Spinal cord (tissue), 10 donors: Measurements from ENCODE around the gene BOC. TPM values are rescaled to one million over a fixed set of nuclear protein-coding genes. Genes with fewer than 3 reads are reported as not detected.
A peak's percentile ranks its signal among the peaks of the same experiment; 100 is the strongest.

Experiments
- DNase-seq, 6 donors: peaks; one replicate each; pipeline versions ENCODE4 v3.0.0 to v3.0.0-alpha.2; 2013 to 2015; ENCODE audit warnings: low spot score in 6 of 6, low read depth in 4 of 6
- H3K27ac ChIP-seq: one replicate; pipeline ENCODE4 v1.5.1; 2013; ENCODE audit warnings: low read depth, low read length, control low read depth
- H3K27me3 ChIP-seq: one replicate; pipeline ENCODE4 v1.6.1; 2013; ENCODE audit warnings: low read length; ENCODE audit not compliant: control insufficient read depth, insufficient read depth
- H3K36me3 ChIP-seq: one replicate; pipeline ENCODE4 v1.6.1; 2013; ENCODE audit warnings: low read length; ENCODE audit not compliant: control insufficient read depth, insufficient read depth
- H3K4me1 ChIP-seq: one replicate; pipeline ENCODE4 v1.6.1; 2013; ENCODE audit warnings: low read length; ENCODE audit not compliant: control insufficient read depth, insufficient read depth
- H3K4me3 ChIP-seq: one replicate; pipeline ENCODE4 v1.5.1; 2013; ENCODE audit warnings: low read depth, low read length, control low read depth
- H3K9me3 ChIP-seq: one replicate; pipeline ENCODE4 v1.6.1; 2013; ENCODE audit warnings: low read length; ENCODE audit not compliant: control insufficient read depth, insufficient read depth
- WGBS: methylation state at CpG from one replicate; pipeline ENCODE4 v1.1.5; 2013; ENCODE audit warnings: missing lambda C conversion rate; ENCODE audit not compliant: insufficient coverage; 5-methylcytosine and 5-hydroxymethylcytosine counted together
- polyA plus RNA-seq, 2 donors: library from polyadenylated mRNA; unstranded; fragments of 120-200 nt; gene quantifications; one replicate each; pipeline ENCODE4 v1.2.1, GENCODE V29; 2013; ENCODE audit not compliant: insufficient read length in 2 of 2
- total RNA-seq, 2 donors: library from RNA; depleted of rRNA in 1 of 2; stranded (reverse); fragments of 120-200 nt in 1 of 2; fragments of >200 nt in 1 of 2; gene quantifications; one replicate each; pipeline versions ENCODE4 v1.2.3 to v1.2.4, GENCODE V29; 2013 to 2014
- donor health status: healthy.

Gene BOC
- total and polyA plus RNA-seq, 4 donors = 37.7 to 57.0 (median 47.3) TPM

DNA sequence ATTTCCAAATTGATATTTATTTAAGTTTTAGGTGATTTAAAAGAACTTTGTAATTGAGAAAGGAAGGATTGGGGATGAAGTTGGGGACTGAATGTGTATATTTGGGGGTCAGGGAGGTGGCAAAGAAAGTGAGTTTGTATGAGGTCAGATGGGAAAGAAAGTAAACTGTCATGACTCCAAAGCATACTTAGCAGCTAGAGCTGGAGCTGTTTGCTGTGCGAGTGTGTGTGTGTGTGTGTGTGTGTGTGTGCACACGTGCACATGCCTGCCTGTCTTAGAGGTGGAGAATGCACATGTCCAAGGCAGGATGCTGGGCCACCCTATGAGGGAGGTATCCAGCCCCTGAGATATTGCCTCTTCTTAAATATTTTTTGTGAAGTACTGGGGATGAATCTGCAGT, 21.0 kb downstream of the BOC start:
- Histone ChIP-seq H3K4me3 (no peak overlapping the region), H3K27ac (no peak overlapping the region), H3K27me3 (no peaks in the 10 kb centered on the region), H3K4me1 (peaks cover 24% of the 10 kb centered on the region), H3K36me3 (peaks cover 3% of the 10 kb centered on the region), H3K9me3 (no peaks in the 10 kb centered on the region)
- 33% methylated on average over 1 of the region's 2 CpGs for whole genome bisulfite sequencing
- no peak for DNase-seq

GRCh38 chr3:113233497-113233896, 22.1 kb downstream of the BOC start:
- Histone ChIP-seq H3K4me3 (no peak overlapping the region), H3K4me1 (peaks cover 18% of the 10 kb centered on the region), H3K9me3 (no peaks in the 10 kb centered on the region), H3K27me3 (no peaks in the 10 kb centered on the region), H3K36me3 (peaks cover 3% of the 10 kb centered on the region), H3K27ac (no peak overlapping the region)
- no peak for DNase-seq
- 77% methylated on average over 5 of the region's 9 CpGs for WGBS

GRCh38 chr3:113234028-113234427, 22.7 kb downstream of the BOC start:
- H3K4me3 ChIP-seq = no peak overlapping the region
- 88% methylated on average over 2 of the region's 3 CpGs for WGBS
- no peaks in the 10 kb centered on the region for H3K9me3 ChIP-seq
- peaks cover 3% of the 10 kb centered on the region for H3K36me3 ChIP-seq
- no peaks in the 10 kb centered on the region for H3K27me3 ChIP-seq
- H3K4me1 ChIP-seq = peaks cover 13% of the 10 kb centered on the region
- DNase-seq = no peak
- no peak overlapping the region for H3K27ac ChIP-seq

DNA sequence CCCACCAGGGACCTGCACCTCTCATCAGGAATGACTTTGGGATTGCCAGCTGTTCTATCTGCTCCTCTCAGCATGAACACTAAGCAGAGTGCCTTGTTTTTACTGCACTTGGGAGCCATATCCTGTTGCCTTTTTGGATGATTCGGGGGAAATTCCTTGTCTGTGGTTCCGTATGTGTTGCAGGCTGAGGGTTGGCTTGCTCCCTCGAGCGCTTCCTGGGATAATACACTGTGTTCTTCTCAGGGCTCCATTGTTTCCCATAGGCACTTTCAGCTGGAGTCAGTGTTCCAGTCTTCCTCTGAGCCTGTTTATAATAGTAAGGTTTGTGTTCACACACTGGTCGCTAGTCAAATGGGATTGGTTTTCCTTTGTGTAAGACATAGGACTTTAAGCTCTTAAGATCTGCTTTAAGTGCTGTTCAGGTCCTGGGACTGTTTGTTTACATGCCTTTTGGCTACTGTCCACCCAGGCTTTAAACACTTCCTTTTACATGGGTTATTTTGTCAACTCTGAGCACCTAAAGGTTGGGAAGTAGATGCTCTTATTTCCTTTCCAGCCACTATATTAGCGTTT, 23.4 kb downstream of the BOC start:
- H3K36me3 ChIP-seq = peaks cover 3% of the 10 kb centered on the region
- peak in 1 of 6 donors; percentile 62 for DNase-seq
- WGBS = 28% methylated on average over 5 of the region's 6 CpGs
- H3K4me1 ChIP-seq = peaks cover 12% of the 10 kb centered on the region
- H3K9me3 ChIP-seq = no peaks in the 10 kb centered on the region
- H3K27ac ChIP-seq = no peak overlapping the region
- no peaks in the 10 kb centered on the region for H3K27me3 ChIP-seq
- no peak overlapping the region for H3K4me3 ChIP-seq

- no peak overlapping the region for H3K4me3 ChIP-seq
- no peak overlapping the region for H3K27ac ChIP-seq
- no peak for DNase-seq
- no peaks in the 10 kb centered on the region for H3K27me3 ChIP-seq
- WGBS = no CpG with 5 or more reads among the region's 2 CpGs
- no peaks in the 10 kb centered on the region for H3K36me3 ChIP-seq
- no peaks in the 10 kb centered on the region for H3K9me3 ChIP-seq
- H3K4me1 ChIP-seq = peaks cover 17% of the 10 kb centered on the region
These were observed 27.1 kb downstream of the BOC start for GRCh38 chr3:113238503-113238902.

GRCh38 chr3:113240841-113241240, 29.5 kb downstream of the BOC start:
- Histone ChIP-seq H3K9me3 (no peaks in the 10 kb centered on the region), H3K36me3 (no peaks in the 10 kb centered on the region), H3K27me3 (no peaks in the 10 kb centered on the region), H3K27ac (peak overlapping the region; percentile 65), H3K4me3 (no peak overlapping the region), H3K4me1 (peaks cover 19% of the 10 kb centered on the region)
- DNase-seq = no peak
- WGBS = no CpG with 5 or more reads among the region's 3 CpGs

- Histone ChIP-seq H3K4me3 (no peak overlapping the region), H3K9me3 (no peaks in the 10 kb centered on the region)
- peak in 3 of 6 donors; percentile 67 to 92 (median 90) for DNase-seq
These were observed 30.1 kb downstream of the BOC start for GRCh38 chr3:113241292-113242095.

GRCh38 chr3:113242096-113242581, 30.8 kb downstream of the BOC start:
- 30% methylated on average over 2 of the region's 7 CpGs for WGBS
- Histone ChIP-seq H3K27me3 (no peaks in the 10 kb centered on the region), H3K4me3 (no peak overlapping the region), H3K36me3 (no peaks in the 10 kb centered on the region), H3K4me1 (peaks cover 19% of the 10 kb centered on the region), H3K27ac (peak overlapping the region; percentile 65), H3K9me3 (no peaks in the 10 kb centered on the region)
- DNase-seq = no peak

More at GRCh38 chr3:113241292-113242095, 30.1 kb downstream of the BOC start:
- 8% methylated on average over 5 of the region's 7 CpGs for WGBS
- peaks cover 19% of the 10 kb centered on the region for H3K4me1 ChIP-seq
- H3K27me3 ChIP-seq = no peaks in the 10 kb centered on the region
- no peaks in the 10 kb centered on the region for H3K36me3 ChIP-seq
- peak overlapping the region; percentile 65 for H3K27ac ChIP-seq

DNA sequence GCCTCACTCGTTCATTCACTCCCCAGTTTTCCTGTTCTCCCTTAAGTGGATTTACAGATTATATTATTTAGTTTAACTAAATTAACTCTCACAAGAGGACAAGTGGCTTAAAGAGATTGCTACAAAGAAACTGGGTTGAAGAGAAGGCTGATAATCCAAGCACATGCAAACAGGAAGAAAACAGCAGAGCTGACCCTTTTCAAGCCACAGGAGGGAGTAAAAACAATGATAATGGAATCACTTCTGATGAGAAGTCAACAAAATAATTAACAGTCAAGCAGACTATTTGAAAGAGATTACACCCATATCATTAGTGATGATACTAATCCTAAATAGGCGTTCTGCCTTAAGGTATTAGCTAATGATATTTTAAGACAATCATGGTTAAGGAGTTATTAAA, 31.7 kb downstream of the BOC start:
- peak overlapping the region; percentile 6 for H3K27ac ChIP-seq
- no peak overlapping the region for H3K4me3 ChIP-seq
- no peaks in the 10 kb centered on the region for H3K9me3 ChIP-seq
- no CpG with 5 or more reads among the region's 2 CpGs for WGBS
- peaks cover 26% of the 10 kb centered on the region for H3K4me1 ChIP-seq
- DNase-seq = no peak
- H3K36me3 ChIP-seq = no peaks in the 10 kb centered on the region
- H3K27me3 ChIP-seq = no peaks in the 10 kb centered on the region

- H3K27me3 ChIP-seq = no peaks in the 10 kb centered on the region
- no peak overlapping the region for H3K4me3 ChIP-seq
- H3K9me3 ChIP-seq = no peaks in the 10 kb centered on the region
- H3K4me1 ChIP-seq = peaks cover 30% of the 10 kb centered on the region
- H3K27ac ChIP-seq = no peak overlapping the region
- 67% methylated on average over 1 of the region's 3 CpGs for WGBS
- no peak for DNase-seq
- no peaks in the 10 kb centered on the region for H3K36me3 ChIP-seq
These were observed 32.5 kb downstream of the BOC start for GRCh38 chr3:113243846-113244245.
